Measurements from ENCODE around the gene XIRP2.

The XIRP2 gene

GRCh38 chr2:167157523-167157922, 269.2 kb downstream of the XIRP2 start:
- no peak for TF ChIP-seq CTCF (IDR thresholded peaks at IDR 0.05)
- DNase-seq, result no peak
- Mint-ChIP-seq H3K27me3 (ENCODE audit: low read depth, poor library complexity) (no peaks in the 10 kb centered on the region), H3K4me3 (no peak overlapping the region), H3K4me1 (no peaks in the 10 kb centered on the region), H3K36me3 (ENCODE audit: low read depth) (peaks cover 6% of the 10 kb centered on the region), H3K27ac (no peak overlapping the region), H3K9me3 (peaks cover 19% of the 10 kb centered on the region)

GRCh38 chr2:167177196-167177595, 288.9 kb downstream of the XIRP2 start:
- no peak for DNase-seq
- Mint-ChIP-seq H3K27ac (no peak overlapping the region), H3K36me3 (ENCODE audit: low read depth) (peaks cover 5% of the 10 kb centered on the region)

GRCh38 chr2:167181134-167181533, 292.9 kb downstream of the XIRP2 start:
- Mint-ChIP-seq H3K36me3 (ENCODE audit: low read depth) (no peaks in the 10 kb centered on the region), H3K9me3 (peaks cover 5% of the 10 kb centered on the region), H3K27ac (no peak overlapping the region), H3K27me3 (ENCODE audit: low read depth, poor library complexity) (peaks cover under 1% of the 10 kb centered on the region), H3K4me3 (no peak overlapping the region), H3K4me1 (no peaks in the 10 kb centered on the region)
- TF ChIP-seq CTCF (IDR thresholded peaks at IDR 0.05), result no peak
- no peak for DNase-seq

More at GRCh38 chr2:167177196-167177595, 288.9 kb downstream of the XIRP2 start:
- Mint-ChIP-seq H3K4me3 (no peak overlapping the region), H3K4me1 (no peaks in the 10 kb centered on the region), H3K27me3 (ENCODE audit: low read depth, poor library complexity) (peaks cover 2% of the 10 kb centered on the region), H3K9me3 (peaks cover 17% of the 10 kb centered on the region)
- TF ChIP-seq CTCF (IDR thresholded peaks at IDR 0.05), result no peak

- peaks cover 4% of the 10 kb centered on the region for H3K27me3 Mint-ChIP-seq (ENCODE audit: low read depth, poor library complexity)
- H3K36me3 Mint-ChIP-seq (ENCODE audit: low read depth), result no peaks in the 10 kb centered on the region
- no peak for DNase-seq
- no peak for TF ChIP-seq CTCF (IDR thresholded peaks at IDR 0.05)
- H3K4me1 Mint-ChIP-seq, result no peaks in the 10 kb centered on the region
- no peak overlapping the region for H3K4me3 Mint-ChIP-seq
- H3K9me3 Mint-ChIP-seq, result no peaks in the 10 kb centered on the region
- H3K27ac Mint-ChIP-seq, result no peak overlapping the region
Measured at GRCh38 chr2:167181688-167182087, 293.4 kb downstream of the XIRP2 start.

- Mint-ChIP-seq H3K4me3 (no peak overlapping the region), H3K27me3 (ENCODE audit: low read depth, poor library complexity) (peaks cover 4% of the 10 kb centered on the region), H3K36me3 (ENCODE audit: low read depth) (no peaks in the 10 kb centered on the region), H3K4me1 (no peaks in the 10 kb centered on the region), H3K9me3 (no peaks in the 10 kb centered on the region), H3K27ac (no peak overlapping the region)
- no peak for DNase-seq
- TF ChIP-seq CTCF (IDR thresholded peaks at IDR 0.05), result no peak
Measured at GRCh38 chr2:167182403-167182802, 294.1 kb downstream of the XIRP2 start.

- Mint-ChIP-seq H3K27me3 (ENCODE audit: low read depth, poor library complexity) (peaks cover 4% of the 10 kb centered on the region), H3K9me3 (no peaks in the 10 kb centered on the region), H3K27ac (no peak overlapping the region), H3K4me1 (no peaks in the 10 kb centered on the region), H3K4me3 (no peak overlapping the region), H3K36me3 (ENCODE audit: low read depth) (no peaks in the 10 kb centered on the region)
- TF ChIP-seq CTCF (IDR thresholded peaks at IDR 0.05), result no peak
- no peak for DNase-seq
Measured at GRCh38 chr2:167183931-167184330, 295.7 kb downstream of the XIRP2 start.

All from nephron progenitor cell (in vitro differentiated cells).